ENCODE results near the gene CPA5. TPM values are rescaled to one million over a fixed set of nuclear protein-coding genes. Genes with fewer than 3 reads are reported as not detected.

Gene CPA5
- total and polyA plus RNA-seq, 10 of the 15 experiments (the other 5 are each of a cell fraction or from before 2014, with no cell fraction given): 0.06 to 0.52 (median 0.29) TPM; not detected in 2

DNA sequence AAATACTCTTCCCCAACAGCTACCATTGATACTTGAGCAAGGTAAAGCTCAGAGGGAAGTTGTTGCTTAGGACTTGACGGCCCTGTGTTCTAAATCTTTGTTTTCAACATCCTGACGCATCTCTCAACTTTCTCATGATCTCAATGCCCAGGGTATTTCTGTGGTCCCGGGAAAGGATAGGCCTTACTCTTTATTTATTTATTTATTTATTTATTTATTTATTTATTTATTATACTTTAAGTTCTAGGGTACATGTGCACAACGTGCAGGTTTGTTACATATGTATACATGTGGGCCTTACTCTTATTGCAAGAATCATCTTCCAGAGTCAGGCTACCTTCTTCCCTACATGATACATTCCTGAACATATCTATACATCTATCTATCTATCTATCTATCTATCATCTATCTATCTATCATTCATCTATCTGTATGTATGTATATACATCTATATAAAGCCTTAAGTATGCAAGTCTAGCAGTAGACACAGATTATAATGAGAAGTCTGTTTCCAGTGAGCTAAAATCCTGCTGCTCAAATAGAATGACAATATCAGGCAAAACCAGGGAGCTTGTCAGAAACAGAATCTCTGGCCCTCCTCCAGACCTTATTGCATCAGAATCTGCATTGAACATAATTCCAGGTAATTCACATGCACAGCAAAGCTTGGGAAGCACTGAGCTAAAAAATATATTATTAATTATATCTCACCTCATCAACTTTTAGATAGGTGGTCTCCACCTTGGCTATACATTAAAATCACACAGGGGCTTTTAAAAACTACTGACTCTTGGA lies 12.2 kb upstream of the CPA5 start (continued):
- TF ChIP-seq CUX1 (IDR thresholded peaks at IDR 0.05; ENCODE audit: insufficient replicate concordance, low read depth, low read length): no peak
- TF ChIP-seq, protein P1, sequence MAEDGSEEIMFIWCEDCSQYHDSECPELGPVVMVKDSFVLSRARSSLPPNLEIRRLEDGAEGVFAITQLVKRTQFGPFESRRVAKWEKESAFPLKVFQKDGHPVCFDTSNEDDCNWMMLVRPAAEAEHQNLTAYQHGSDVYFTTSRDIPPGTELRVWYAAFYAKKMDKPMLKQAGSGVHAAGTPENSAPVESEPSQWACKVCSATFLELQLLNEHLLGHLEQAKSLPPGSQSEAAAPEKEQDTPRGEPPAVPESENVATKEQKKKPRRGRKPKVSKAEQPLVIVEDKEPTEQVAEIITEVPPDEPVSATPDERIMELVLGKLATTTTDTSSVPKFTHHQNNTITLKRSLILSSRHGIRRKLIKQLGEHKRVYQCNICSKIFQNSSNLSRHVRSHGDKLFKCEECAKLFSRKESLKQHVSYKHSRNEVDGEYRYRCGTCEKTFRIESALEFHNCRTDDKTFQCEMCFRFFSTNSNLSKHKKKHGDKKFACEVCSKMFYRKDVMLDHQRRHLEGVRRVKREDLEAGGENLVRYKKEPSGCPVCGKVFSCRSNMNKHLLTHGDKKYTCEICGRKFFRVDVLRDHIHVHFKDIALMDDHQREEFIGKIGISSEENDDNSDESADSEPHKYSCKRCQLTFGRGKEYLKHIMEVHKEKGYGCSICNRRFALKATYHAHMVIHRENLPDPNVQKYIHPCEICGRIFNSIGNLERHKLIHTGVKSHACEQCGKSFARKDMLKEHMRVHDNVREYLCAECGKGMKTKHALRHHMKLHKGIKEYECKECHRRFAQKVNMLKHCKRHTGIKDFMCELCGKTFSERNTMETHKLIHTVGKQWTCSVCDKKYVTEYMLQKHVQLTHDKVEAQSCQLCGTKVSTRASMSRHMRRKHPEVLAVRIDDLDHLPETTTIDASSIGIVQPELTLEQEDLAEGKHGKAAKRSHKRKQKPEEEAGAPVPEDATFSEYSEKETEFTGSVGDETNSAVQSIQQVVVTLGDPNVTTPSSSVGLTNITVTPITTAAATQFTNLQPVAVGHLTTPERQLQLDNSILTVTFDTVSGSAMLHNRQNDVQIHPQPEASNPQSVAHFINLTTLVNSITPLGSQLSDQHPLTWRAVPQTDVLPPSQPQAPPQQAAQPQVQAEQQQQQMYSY (CRISPR knock-in tag; IDR thresholded peaks at IDR 0.05): no peak
- no peak for TF ChIP-seq ZNF207 (IDR thresholded peaks at IDR 0.05; ENCODE audit: borderline replicate concordance)
- TF ChIP-seq SUZ12 (IDR thresholded peaks at IDR 0.05; ENCODE audit: unreplicated experiment): no peak
- TF ChIP-seq, protein P2, sequence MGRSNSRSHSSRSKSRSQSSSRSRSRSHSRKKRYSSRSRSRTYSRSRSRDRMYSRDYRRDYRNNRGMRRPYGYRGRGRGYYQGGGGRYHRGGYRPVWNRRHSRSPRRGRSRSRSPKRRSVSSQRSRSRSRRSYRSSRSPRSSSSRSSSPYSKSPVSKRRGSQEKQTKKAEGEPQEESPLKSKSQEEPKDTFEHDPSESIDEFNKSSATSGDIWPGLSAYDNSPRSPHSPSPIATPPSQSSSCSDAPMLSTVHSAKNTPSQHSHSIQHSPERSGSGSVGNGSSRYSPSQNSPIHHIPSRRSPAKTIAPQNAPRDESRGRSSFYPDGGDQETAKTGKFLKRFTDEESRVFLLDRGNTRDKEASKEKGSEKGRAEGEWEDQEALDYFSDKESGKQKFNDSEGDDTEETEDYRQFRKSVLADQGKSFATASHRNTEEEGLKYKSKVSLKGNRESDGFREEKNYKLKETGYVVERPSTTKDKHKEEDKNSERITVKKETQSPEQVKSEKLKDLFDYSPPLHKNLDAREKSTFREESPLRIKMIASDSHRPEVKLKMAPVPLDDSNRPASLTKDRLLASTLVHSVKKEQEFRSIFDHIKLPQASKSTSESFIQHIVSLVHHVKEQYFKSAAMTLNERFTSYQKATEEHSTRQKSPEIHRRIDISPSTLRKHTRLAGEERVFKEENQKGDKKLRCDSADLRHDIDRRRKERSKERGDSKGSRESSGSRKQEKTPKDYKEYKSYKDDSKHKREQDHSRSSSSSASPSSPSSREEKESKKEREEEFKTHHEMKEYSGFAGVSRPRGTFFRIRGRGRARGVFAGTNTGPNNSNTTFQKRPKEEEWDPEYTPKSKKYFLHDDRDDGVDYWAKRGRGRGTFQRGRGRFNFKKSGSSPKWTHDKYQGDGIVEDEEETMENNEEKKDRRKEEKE (IDR thresholded peaks at IDR 0.05): no peak
- no peak for TF ChIP-seq RBBP5 (conservative IDR thresholded peaks at IDR 0.05)
- no peak for TF ChIP-seq SUPT20H (IDR thresholded peaks at IDR 0.05; ENCODE audit: borderline replicate concordance, control insufficient read depth, low read depth, low read length)

Data from GM12878 (cell line).